HepG2 (cell line): Measurements from ENCODE around the gene ZNF24. TPM values are rescaled to one million over a fixed set of nuclear protein-coding genes. Genes with fewer than 3 reads are reported as not detected.

Experiments
- ATAC-seq: fragments of 200-7000 bp; cut with Tn5 transposase; 3 replicates; pipeline ENCODE4 v1.9.1; 2020; ENCODE audit warnings: mild to moderate bottlenecking, moderate library complexity
- BruUV-seq: library from RNA; stranded (reverse); fragments of 400-500 nt; replicated peaks from 2 replicates; lab custom pipeline; 2021; lab: Mats Ljungman, UMichigan
- CTCF ChIA-PET: fragments of 300-600 bp; formaldehyde crosslinking; extraction: SDS; loops from one replicate; lab custom pipeline; 2021; ENCODE audit warnings: low total read pairs, inconsistent platforms, low intra/inter-chr PET ratio; lab: Yijun Ruan, JAX
- POLR2A ChIA-PET: fragments of 350-600 bp; sonication (Branson Sonifier 250); formaldehyde crosslinking; loops from one replicate; lab custom pipeline; 2020; ENCODE audit warnings: antibody characterized with exemption, inconsistent platforms; lab: Yijun Ruan, JAX
- DNase-seq: peaks from one replicate; pipeline ENCODE4 v3.0.0-alpha.2; 2015; ENCODE audit warnings: low spot score
- FAIRE-seq: peaks from 3 replicates; lab custom pipeline; 2011; peaks lifted over from hg19 to GRCh38; lab: Jason Lieb, UNC
- H2AFZ ChIP-seq: one replicate; pipeline ENCODE4 v1.6.1; 2011; ENCODE audit warnings: low read length, inconsistent platforms
- H3K27ac ChIP-seq: fragments of 300-600 bp; 3 replicates; pipeline ENCODE4 v1.8.0; 2011; ENCODE audit warnings: mixed run types, mild to moderate bottlenecking, mixed read lengths, low read length, inconsistent platforms; ENCODE audit not compliant: insufficient read depth; ENCODE audit errors: extremely low read length
- H3K27me3 ChIP-seq, 2 experiments: fragments of 200-600 bp in 1 of 2; 2 replicates in 1 of 2; 3 replicates in 1 of 2; pipeline versions ENCODE4 v1.6.0 to v1.8.0; 2011; ENCODE audit warnings: low read length in 2 of 2, mild to moderate bottlenecking in 2 of 2, moderate library complexity in 2 of 2, inconsistent platforms in 1 of 2; ENCODE audit not compliant: insufficient read depth in 2 of 2, control insufficient read depth in 1 of 2
- H3K36me3 ChIP-seq, 2 experiments: fragments of 200-600 bp in 1 of 2; replicated peaks in 1 of 2; 2 replicates in 1 of 2; 3 replicates in 1 of 2; pipeline versions ENCODE4 v1.5.1 to v1.8.0; 2011; ENCODE audit warnings: low read length in 2 of 2, inconsistent platforms in 1 of 2; ENCODE audit not compliant: insufficient read depth in 2 of 2, control insufficient read depth in 1 of 2
- H3K4me1 ChIP-seq: 2 replicates; pipeline ENCODE4 v1.5.1; 2012; ENCODE audit warnings: low read length, inconsistent platforms; ENCODE audit not compliant: insufficient read depth
- H3K4me2 ChIP-seq: 2 replicates; pipeline ENCODE4 v1.6.0; 2011; ENCODE audit warnings: low read depth, low read length, inconsistent platforms
- H3K4me3 ChIP-seq, 3 experiments: fragments of 200-600 bp in 1 of 3; sonication (generic), shearing (Covaris generic) in 1 of 3; replicated peaks in 1 of 3; 2 replicates each; pipeline ENCODE4 v1.5.1; 2011 to 2016; ENCODE audit warnings: low read length in 3 of 3, inconsistent platforms in 2 of 3, low read depth in 2 of 3, mild to moderate bottlenecking in 2 of 3, control low read depth in 1 of 3, mixed read lengths in 1 of 3; ENCODE audit not compliant: insufficient read depth in 1 of 3
- H3K79me2 ChIP-seq: one replicate; pipeline ENCODE4 v1.6.1; 2011; ENCODE audit warnings: low read length, inconsistent platforms; ENCODE audit not compliant: insufficient read depth
- H3K9ac ChIP-seq: 2 replicates; pipeline ENCODE4 v1.6.0; 2011; ENCODE audit warnings: mild to moderate bottlenecking, low read depth, low read length, inconsistent platforms; ENCODE audit not compliant: insufficient read depth
- H3K9me3 ChIP-seq: 2 replicates; pipeline ENCODE4 v1.5.1; 2012; ENCODE audit warnings: mild to moderate bottlenecking, low read length
- H4K20me1 ChIP-seq: 2 replicates; pipeline ENCODE4 v1.6.0; 2011; ENCODE audit warnings: inconsistent platforms, mild to moderate bottlenecking, low read length, moderate library complexity; ENCODE audit not compliant: insufficient read depth
- ADNP ChIP-seq: sonication (generic); formaldehyde crosslinking; IDR thresholded peaks from 2 replicates; pipeline ENCODE4 v1.4.0; 2020; ENCODE audit warnings: missing genetic modification reagents
- CBX1 ChIP-seq: IDR thresholded peaks from one replicate; pipeline ENCODE4 v1.6.1; 2016; ENCODE audit warnings: antibody characterized with exemption, low read depth
- FOXM1 ChIP-seq: sonication (generic); formaldehyde crosslinking; IDR thresholded peaks from 2 replicates; pipeline ENCODE4 v1.5.0; 2020; ENCODE audit warnings: missing genetic modification reagents
- KDM1A ChIP-seq: IDR thresholded peaks from 2 replicates; pipeline ENCODE4 v1.6.1; 2016; ENCODE audit warnings: missing compliant biosample characterization
- MNT ChIP-seq: fragments of 450-650 bp; IDR thresholded peaks from 2 replicates; pipeline ENCODE4 v1.6.1; 2016
- POLR2G ChIP-seq: fragments of 200-400 bp; formaldehyde crosslinking; IDR thresholded peaks from 2 replicates; pipeline ENCODE4 v1.6.1; 2018; ENCODE audit warnings: mild to moderate bottlenecking, low read depth, low read length, moderate library complexity
- PTBP1 ChIP-seq: fragments of 200-400 bp; formaldehyde crosslinking; IDR thresholded peaks from 2 replicates; pipeline ENCODE4 v1.6.1; 2018; ENCODE audit warnings: low read length, low read depth; ENCODE audit not compliant: poor library complexity, severe bottlenecking
- SRSF1 ChIP-seq: fragments of 200-400 bp; formaldehyde crosslinking; optimal IDR thresholded peaks from 2 replicates; pipeline ENCODE3; 2017; ENCODE audit warnings: mild to moderate bottlenecking, low read depth, low read length, moderate library complexity
- TFAP4 ChIP-seq: sonication (generic); IDR thresholded peaks from 2 replicates; pipeline ENCODE4 v1.6.1; 2016; ENCODE audit warnings: low read depth, borderline replicate concordance
- ZFP82 ChIP-seq: sonication (generic); formaldehyde crosslinking; IDR thresholded peaks from 2 replicates; pipeline ENCODE4 v1.5.1; 2020; ENCODE audit warnings: mild to moderate bottlenecking, missing genetic modification reagents, borderline replicate concordance
- ZMYM3 ChIP-seq: sonication (generic); formaldehyde crosslinking; IDR thresholded peaks from 2 replicates; pipeline ENCODE4 v1.5.1; 2020; ENCODE audit warnings: mild to moderate bottlenecking, missing genetic modification reagents
- ZNF629 ChIP-seq: sonication (generic); formaldehyde crosslinking; conservative IDR thresholded peaks from 2 replicates; pipeline ENCODE4 v1.5.0; 2020; ENCODE audit warnings: missing genetic modification reagents
- ZNF770 ChIP-seq: sonication (generic); formaldehyde crosslinking; IDR thresholded peaks from 2 replicates; pipeline ENCODE4 v1.5.0; 2020; ENCODE audit warnings: mild to moderate bottlenecking, missing genetic modification reagents
- WGBS: methylation state at CpG from one replicate; pipeline ENCODE4 v1.1.6; 2017; ENCODE audit warnings: low lambda C conversion rate; 5-methylcytosine and 5-hydroxymethylcytosine counted together
- in situ Hi-C: cut with HindIII; loops from 2 replicates; pipeline ENCODE4 v1.10.0; 2017; ENCODE audit warnings: low pct_unique_long_range_greater_than_20kb; ENCODE audit not compliant: extremely low pct_ligation_motif_present
- intact Hi-C: fragments of 100-400 bp; cut with micrococcal nuclease; formaldehyde crosslinking; loops from one replicate; pipeline ENCODE4 v1.10.0; 2022; ENCODE audit not compliant: unreplicated experiment
- polyA plus RNA-seq, 8 experiments: library from polyadenylated mRNA; depleted of rRNA in 3 of 8; stranded (reverse) in 7 of 8; unstranded in 1 of 8; fragments of >200 nt; fragmentation: Illumina TruSeq in 4 of 8; extraction: Trizol in 4 of 8; gene quantifications; 2 replicates each; pipeline versions ENCODE4 v1.2.1 to v1.2.3, GENCODE V29; 2011 to 2016; ENCODE audit warnings: low read depth in 4 of 8, missing spikeins in 1 of 8, mixed read lengths in 1 of 8; ENCODE audit not compliant: insufficient read depth in 1 of 8
- total RNA-seq, 5 experiments: library from RNA; depleted of rRNA; stranded (reverse); fragments of >200 nt; fragmentation: Illumina TruSeq; extraction: Trizol; gene quantifications; 2 replicates each; pipeline ENCODE4 v1.2.3, GENCODE V29; 2016; ENCODE audit warnings: low read depth in 1 of 5
- TF ChIP-seq, protein P1 (sequence below): IDR thresholded peaks from 2 replicates; pipeline ENCODE4 v1.4.0; 2020; ENCODE audit warnings: mild to moderate bottlenecking, missing genetic modification reagents

The ZNF24 gene
- total and polyA plus RNA-seq, 2 of the 13 experiments (the other 11 are each of a cell fraction or from before 2014, with no cell fraction given): 19.5 to 41.1 TPM

- POLR2A ChIA-PET: interaction anchor here (0.9 to 4.0 kb wide), 8 partner anchors 10 to 304 kb away, joined by 3 to 44 read pairs (median 9); partner anchors contain the start of genes INO80C, MAPRE2, ZNF396 and ZNF397
- H3K36me3 ChIP-seq: peaks cover 7 to 9% of the 10 kb centered on the region in 2 experiments; a peak in 4 of 5 replicates
- peak overlapping the region; percentile 100 for H3K9ac ChIP-seq
- no peaks in the 10 kb centered on the region for H3K27me3 ChIP-seq
- DNase-seq (no peak), FAIRE-seq (no peak), ATAC-seq (peak; percentile 3)
- in situ Hi-C loops (no loop called here), intact Hi-C loops (loop anchor here (1.0 to 2.0 kb wide), 3 partner anchors 10 to 105 kb away; partner anchors contain the start of gene ZSCAN30)
- no peaks in the 10 kb centered on the region for H3K9me3 ChIP-seq
- 17% methylated on average over 12 of the region's 12 CpGs for WGBS
- TSS peak; percentile 76 for BruUV-seq
- H3K27ac ChIP-seq: peak overlapping the region; percentile 98
- CTCF ChIA-PET: interaction anchor here (1.1 kb wide), 1 partner anchor 10 kb away, joined by 3 read pairs; no protein-coding TSS in a partner anchor
- H3K4me1 ChIP-seq: peaks cover 49% of the 10 kb centered on the region
- peak overlapping the region; percentile 88 for H3K4me2 ChIP-seq
- peak overlapping the region; percentile 32 for H2AFZ ChIP-seq
- H4K20me1 ChIP-seq: peaks cover 34% of the 10 kb centered on the region
- peaks cover 38% of the 10 kb centered on the region for H3K79me2 ChIP-seq
- peak overlapping the region; percentile 91 to 93 (median 92) for H3K4me3 ChIP-seq
- TF ChIP-seq ZFP82 (CRISPR knock-in tag) (no peak), ZMYM3 (CRISPR knock-in tag) (peak; percentile 88), MNT (no peak), ADNP (CRISPR knock-in tag) (peak; percentile 54; the same call in 1 of the 2 replicates), CBX1 (no peak), ZNF770 (CRISPR knock-in tag) (no peak), POLR2G (peak; percentile 41; the same call in 1 of the 2 replicates), PTBP1 (no peak), KDM1A (CRISPR knock-in tag) (peak; percentile 71), TFAP4 (no peak), ZNF629 (CRISPR knock-in tag) (peak; percentile 99), SRSF1 (no peak), FOXM1 (CRISPR knock-in tag) (no peak)
- TF ChIP-seq, protein P1, sequence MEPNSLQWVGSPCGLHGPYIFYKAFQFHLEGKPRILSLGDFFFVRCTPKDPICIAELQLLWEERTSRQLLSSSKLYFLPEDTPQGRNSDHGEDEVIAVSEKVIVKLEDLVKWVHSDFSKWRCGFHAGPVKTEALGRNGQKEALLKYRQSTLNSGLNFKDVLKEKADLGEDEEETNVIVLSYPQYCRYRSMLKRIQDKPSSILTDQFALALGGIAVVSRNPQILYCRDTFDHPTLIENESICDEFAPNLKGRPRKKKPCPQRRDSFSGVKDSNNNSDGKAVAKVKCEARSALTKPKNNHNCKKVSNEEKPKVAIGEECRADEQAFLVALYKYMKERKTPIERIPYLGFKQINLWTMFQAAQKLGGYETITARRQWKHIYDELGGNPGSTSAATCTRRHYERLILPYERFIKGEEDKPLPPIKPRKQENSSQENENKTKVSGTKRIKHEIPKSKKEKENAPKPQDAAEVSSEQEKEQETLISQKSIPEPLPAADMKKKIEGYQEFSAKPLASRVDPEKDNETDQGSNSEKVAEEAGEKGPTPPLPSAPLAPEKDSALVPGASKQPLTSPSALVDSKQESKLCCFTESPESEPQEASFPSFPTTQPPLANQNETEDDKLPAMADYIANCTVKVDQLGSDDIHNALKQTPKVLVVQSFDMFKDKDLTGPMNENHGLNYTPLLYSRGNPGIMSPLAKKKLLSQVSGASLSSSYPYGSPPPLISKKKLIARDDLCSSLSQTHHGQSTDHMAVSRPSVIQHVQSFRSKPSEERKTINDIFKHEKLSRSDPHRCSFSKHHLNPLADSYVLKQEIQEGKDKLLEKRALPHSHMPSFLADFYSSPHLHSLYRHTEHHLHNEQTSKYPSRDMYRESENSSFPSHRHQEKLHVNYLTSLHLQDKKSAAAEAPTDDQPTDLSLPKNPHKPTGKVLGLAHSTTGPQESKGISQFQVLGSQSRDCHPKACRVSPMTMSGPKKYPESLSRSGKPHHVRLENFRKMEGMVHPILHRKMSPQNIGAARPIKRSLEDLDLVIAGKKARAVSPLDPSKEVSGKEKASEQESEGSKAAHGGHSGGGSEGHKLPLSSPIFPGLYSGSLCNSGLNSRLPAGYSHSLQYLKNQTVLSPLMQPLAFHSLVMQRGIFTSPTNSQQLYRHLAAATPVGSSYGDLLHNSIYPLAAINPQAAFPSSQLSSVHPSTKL (CRISPR knock-in tag): 0 out of 2 replicates have a peak, but pooled peaks have one; percentile 18
These were observed 678 bp upstream of the ZNF24 start for GRCh38 chr18:35344736-35345459.
